GM18858 (cell line): ENCODE data around the gene VIPR2.
"Not testable (repeated sequence)": the region's sequence is repeated elsewhere in the genome, so short reads cannot be mapped to it uniquely, and the experiment has no call there.

Experiments used
- ATAC-seq: cut with Tn5 transposase; IDR thresholded peaks from one replicate; pipeline ENCODE4 v1.9.1; 2021; ENCODE audit not compliant: unreplicated experiment

VIPR2 gene

GRCh38 chr7:158996214-158997109 is 148.2 kb downstream of the VIPR2 start:
- no peak for ATAC-seq

- ATAC-seq, result no peak
Measured at GRCh38 chr7:158995514-158995913, 149.2 kb downstream of the VIPR2 start.

GRCh38 chr7:158994687-158995086 is 150.0 kb downstream of the VIPR2 start:
- ATAC-seq, result no peak

GRCh38 chr7:158993591-158993990 is 151.1 kb downstream of the VIPR2 start:
- ATAC-seq, result no peak

DNA sequence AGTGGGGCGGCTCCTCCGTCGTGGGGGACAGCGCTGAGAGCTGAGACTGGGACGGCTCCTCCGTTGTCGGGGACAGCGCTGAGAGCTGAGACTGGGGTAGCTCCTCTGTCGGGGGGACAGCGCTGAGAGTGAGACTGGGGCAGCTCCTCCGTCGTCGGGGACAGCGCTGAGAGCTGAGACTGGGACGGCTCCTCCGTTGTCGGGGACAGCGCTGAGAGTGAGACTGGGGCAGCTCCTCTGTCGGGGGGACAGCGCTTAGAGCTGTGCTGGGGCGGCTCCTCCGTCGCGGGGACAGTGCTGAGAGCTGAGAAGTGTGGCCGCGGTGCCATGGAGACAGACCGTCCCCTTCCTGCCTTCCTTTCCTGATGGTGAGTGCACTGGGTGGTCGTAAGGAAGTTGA is 151.9 kb downstream of the VIPR2 start:
- ATAC-seq, result no peak

DNA sequence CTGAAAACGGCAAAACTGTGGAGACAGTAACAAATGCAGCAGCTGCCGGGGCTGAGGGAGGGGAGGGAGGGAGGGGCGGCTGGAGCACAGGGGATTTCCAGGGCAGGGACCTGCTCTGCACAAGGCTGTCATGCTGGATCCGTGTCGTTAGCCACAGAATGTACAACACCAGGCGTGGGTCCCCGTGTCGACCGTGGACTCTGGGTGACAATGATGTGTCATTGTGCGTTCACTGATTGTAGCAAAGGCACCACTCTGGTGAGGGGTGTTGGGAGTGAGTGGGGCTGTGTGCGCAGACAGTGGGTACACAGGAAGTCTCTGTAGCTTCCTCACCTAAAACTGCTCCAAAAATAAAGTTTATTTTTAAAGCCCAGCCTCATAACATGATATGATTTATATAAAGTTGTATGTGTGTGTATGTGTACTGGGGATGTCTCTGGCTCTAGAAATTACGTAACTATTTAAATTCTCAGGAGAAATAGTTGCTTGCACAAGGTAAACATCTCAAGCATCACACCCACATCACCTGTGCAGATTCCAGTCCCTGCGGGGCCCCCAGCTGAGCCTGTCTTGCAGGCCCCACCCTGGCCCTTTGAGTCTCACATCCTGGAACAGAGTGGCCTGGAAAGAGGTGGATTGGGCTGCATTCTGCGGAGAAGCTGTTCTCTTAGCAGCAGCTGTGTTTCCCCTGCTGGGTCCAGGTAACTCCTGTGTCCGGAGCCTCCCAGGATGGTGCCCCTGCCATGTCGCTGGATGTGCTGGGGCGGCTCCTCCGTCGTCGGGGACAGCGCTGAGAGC is 152.6 kb downstream of the VIPR2 start:
- no peak for ATAC-seq

- ATAC-seq, result no peak
Measured at GRCh38 chr7:158988996-158989395, 155.7 kb downstream of the VIPR2 start.

DNA sequence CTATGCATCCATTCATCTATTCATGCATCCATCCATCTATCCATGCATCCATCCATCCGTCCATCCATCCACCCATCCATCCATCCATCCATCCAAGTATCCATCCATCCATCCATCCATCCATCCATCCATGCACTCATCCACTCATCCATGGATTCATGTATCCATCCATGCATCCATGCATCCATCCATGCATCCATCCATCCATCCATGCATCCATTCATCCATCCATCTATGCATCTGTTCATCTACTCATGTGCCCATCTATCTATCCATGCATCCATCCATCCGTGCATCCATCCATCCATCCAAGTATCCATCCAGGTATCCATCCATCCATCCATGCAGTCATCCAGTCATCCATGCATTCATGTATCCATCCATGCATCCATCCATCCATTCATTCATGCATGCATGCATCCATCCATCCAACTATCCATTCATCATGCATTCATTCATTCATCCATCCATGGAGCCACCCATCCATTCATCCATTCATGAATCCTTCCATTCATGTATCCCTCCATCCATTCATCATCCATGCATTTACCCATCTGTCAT is 156.3 kb downstream of the VIPR2 start:
- ATAC-seq, result no peak

GRCh38 chr7:158987691-158988090 is 157.0 kb downstream of the VIPR2 start:
- ATAC-seq, result no peak

- ATAC-seq, result no peak
Measured at GRCh38 chr7:158985583-158985982, 159.1 kb downstream of the VIPR2 start.

- not testable (repeated sequence) for ATAC-seq
Measured at GRCh38 chr7:158984007-158984406, 160.7 kb downstream of the VIPR2 start.

- not testable (repeated sequence) for ATAC-seq
Measured at GRCh38 chr7:158982080-158982479, 162.6 kb downstream of the VIPR2 start.

DNA sequence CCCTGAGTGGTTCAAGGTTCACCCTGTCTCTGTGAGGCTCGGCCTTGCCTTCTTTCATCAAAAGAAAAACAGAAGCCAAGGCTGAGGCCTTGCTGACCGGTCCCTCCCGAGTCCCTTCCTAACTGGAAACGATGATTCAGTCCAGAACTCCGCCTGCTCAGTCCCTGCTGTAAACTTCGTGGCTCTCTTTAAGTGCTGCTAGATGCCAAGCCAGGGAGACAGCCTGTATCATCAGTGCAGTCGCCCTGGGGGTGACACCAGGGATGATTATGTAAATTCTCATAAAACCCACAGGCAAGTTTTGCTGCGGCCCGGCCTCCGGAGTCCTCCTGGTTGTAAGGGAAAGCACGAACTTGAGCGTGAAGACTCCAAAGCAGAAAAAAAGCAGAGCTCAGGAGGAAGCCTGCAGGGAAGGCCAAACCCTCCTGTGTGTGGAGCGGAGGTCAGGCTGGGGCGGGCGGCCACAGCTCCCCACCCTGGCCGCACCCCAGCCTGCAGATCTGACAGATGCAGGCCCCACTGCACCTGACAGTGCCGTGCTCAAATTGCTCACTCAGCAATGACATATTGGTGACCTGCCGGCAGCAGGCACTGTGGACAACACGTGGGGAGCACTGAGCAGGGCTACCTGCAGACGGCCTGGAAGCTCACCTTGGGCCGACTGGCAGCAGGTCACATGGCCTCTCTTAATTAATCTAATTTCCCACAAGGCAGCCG is 164.9 kb downstream of the VIPR2 start:
- ATAC-seq, result no peak

DNA sequence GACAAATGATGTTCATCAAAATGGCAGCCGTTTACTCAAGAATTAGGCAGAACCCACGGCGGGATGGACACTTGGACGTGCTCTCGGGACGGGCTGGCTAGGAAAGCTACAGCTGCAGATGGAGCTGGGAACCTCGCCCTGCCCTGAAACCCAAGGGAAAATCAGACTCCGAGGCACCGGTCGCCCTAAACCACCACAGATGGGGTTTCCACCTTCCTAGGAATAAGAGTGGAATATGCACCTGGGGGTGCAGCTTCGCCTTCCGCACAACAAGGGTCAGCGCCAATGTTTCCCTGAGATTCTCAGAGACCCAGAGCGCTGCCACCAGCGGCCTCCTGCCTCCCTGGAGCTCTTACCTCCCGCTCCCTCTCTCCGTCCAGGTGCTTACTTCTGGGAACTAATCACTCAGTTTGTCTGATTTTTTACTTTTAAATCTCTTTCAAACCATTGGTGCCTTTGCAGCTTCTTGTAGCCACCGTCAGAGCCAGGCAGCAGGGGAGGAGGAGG is 165.6 kb downstream of the VIPR2 start:
- no peak for ATAC-seq
